Lower leg skin (tissue), 4 donors: ENCODE data around the gene SMOC2. TPM values are rescaled to one million over a fixed set of nuclear protein-coding genes. Genes with fewer than 3 reads are reported as not detected.

Experiments
- DNase-seq, 2 donors: peaks; one replicate each; pipeline ENCODE4 v3.0.0-alpha.2; 2019; ENCODE audit warnings: low spot score in 2 of 2
- H3K4me3 ChIP-seq: fragments of 200-600 bp; sonication (generic); 2 replicates; pipeline ENCODE4 v1.5.1; 2017; ENCODE audit warnings: mild to moderate bottlenecking, low read depth; ENCODE audit not compliant: poor library complexity, severe bottlenecking
- CTCF ChIP-seq, 3 donors: fragments of 450-650 bp; IDR thresholded peaks; one replicate each; pipeline ENCODE4 v1.5.1; 2016; ENCODE audit warnings: antibody characterized with exemption in 3 of 3, mild to moderate bottlenecking in 3 of 3, moderate library complexity in 2 of 3
- POLR2A ChIP-seq, 2 donors: fragments of 450-650 bp; IDR thresholded peaks; one replicate each; pipeline ENCODE4 v1.6.1; 2016 to 2017; ENCODE audit warnings: antibody characterized with exemption in 2 of 2, mild to moderate bottlenecking in 1 of 2, moderate library complexity in 1 of 2
- WGBS, 2 donors: methylation state at CpG; one replicate each; pipeline ENCODE4 v1.1.5; 2018; 5-methylcytosine and 5-hydroxymethylcytosine counted together
- intact Hi-C: fragments of 100-400 bp; cut with DNase I; formaldehyde crosslinking; loops from one replicate; pipeline ENCODE4 v1.15.0; 2023; ENCODE audit warnings: low total_unique reads
- total RNA-seq, 4 donors: library from RNA; depleted of rRNA; stranded (reverse); fragments of >200 nt; gene quantifications; one replicate each; pipeline ENCODE4 v1.1.0, GENCODE V29; 2016

The SMOC2 gene
- total RNA-seq, 4 donors from 2014 or later, result 12.5 to 26.1 (median 13.0) TPM

- no peak overlapping the region for H3K4me3 ChIP-seq
- intact Hi-C loops, result no loop called here
- peak in 1 of 2 donors; percentile 71 for DNase-seq
- TF ChIP-seq POLR2A (IDR thresholded peaks at IDR 0.05) (no peak), CTCF (IDR thresholded peaks at IDR 0.05) (no peak)
- 88 to 91% methylated on average over 39 of the region's 39 CpGs for WGBS, 2 donors
Measured at GRCh38 chr6:168517742-168518347, 76.9 kb downstream of the SMOC2 start.

GRCh38 chr6:168518348-168518745 lies 77.4 kb downstream of the SMOC2 start:
- intact Hi-C loops, result no loop called here
- H3K4me3 ChIP-seq, result no peak overlapping the region
- TF ChIP-seq POLR2A (IDR thresholded peaks at IDR 0.05) (no peak), CTCF (IDR thresholded peaks at IDR 0.05) (peak in 1 of 3 donors; percentile 52)
- no peak for DNase-seq
- 73 to 90% methylated on average over 4 of the region's 4 CpGs for WGBS, 2 donors

- intact Hi-C loops, result no loop called here
Measured at GRCh38 chr6:168518867-168519266, 77.9 kb downstream of the SMOC2 start.

GRCh38 chr6:168520233-168520632 lies 79.2 kb downstream of the SMOC2 start:
- WGBS, 2 donors, result 94% methylated on average over 10 of the region's 10 CpGs
- TF ChIP-seq POLR2A (IDR thresholded peaks at IDR 0.05), result no peak
- no peak for TF ChIP-seq CTCF (IDR thresholded peaks at IDR 0.05)
- H3K4me3 ChIP-seq, result no peak overlapping the region
- intact Hi-C loops, result no loop called here
- no peak for DNase-seq

More at GRCh38 chr6:168518867-168519266, 77.9 kb downstream of the SMOC2 start:
- TF ChIP-seq CTCF (IDR thresholded peaks at IDR 0.05) (no peak), POLR2A (IDR thresholded peaks at IDR 0.05) (no peak)
- H3K4me3 ChIP-seq, result no peak overlapping the region
- 91 to 95% methylated on average over 21 of the region's 21 CpGs for WGBS, 2 donors
- DNase-seq, result no peak

GRCh38 chr6:168524571-168525001 lies 83.6 kb downstream of the SMOC2 start:
- intact Hi-C loops, result no loop called here
- H3K4me3 ChIP-seq, result no peak overlapping the region
- peak; percentile 40 to 86 for DNase-seq
- TF ChIP-seq POLR2A (IDR thresholded peaks at IDR 0.05) (no peak), CTCF (IDR thresholded peaks at IDR 0.05) (no peak)
- 42 to 51% methylated on average over 13 of the region's 13 CpGs for WGBS, 2 donors

GRCh38 chr6:168525114-168525513 lies 84.1 kb downstream of the SMOC2 start:
- TF ChIP-seq POLR2A (IDR thresholded peaks at IDR 0.05) (no peak), CTCF (IDR thresholded peaks at IDR 0.05) (no peak)
- intact Hi-C loops, result no loop called here
- WGBS, 2 donors, result 74 to 79% methylated on average over 8 of the region's 8 CpGs
- DNase-seq, result peak in 1 of 2 donors; percentile 84
- H3K4me3 ChIP-seq, result no peak overlapping the region
